Stimulated activated CD4-positive, alpha-beta T cell treated with anti-CD3 and anti-CD28 coated beads, TNF-alpha, amount 100 ng/mL, for 4 hours (primary cell): ENCODE measurements around the gene PRSS36.
A peak's percentile ranks its signal among the peaks of the same experiment; 100 is the strongest.
"Not testable (repeated sequence)": the region's sequence is repeated elsewhere in the genome, so short reads cannot be mapped to it uniquely, and the experiment has no call there.

Experiments
- DNase-seq, 3 experiments: peaks; one replicate each; pipeline ENCODE4 v3.0.0-alpha.2; 2020; ENCODE audit warnings: low read depth in 3 of 3

PRSS36 gene

GRCh38 chr16:31100876-31101641 is 48.8 kb downstream of the PRSS36 start:
- DNase-seq: not testable (repeated sequence)

GRCh38 chr16:31099860-31100638 is 49.8 kb downstream of the PRSS36 start:
- DNase-seq: no peak

DNA sequence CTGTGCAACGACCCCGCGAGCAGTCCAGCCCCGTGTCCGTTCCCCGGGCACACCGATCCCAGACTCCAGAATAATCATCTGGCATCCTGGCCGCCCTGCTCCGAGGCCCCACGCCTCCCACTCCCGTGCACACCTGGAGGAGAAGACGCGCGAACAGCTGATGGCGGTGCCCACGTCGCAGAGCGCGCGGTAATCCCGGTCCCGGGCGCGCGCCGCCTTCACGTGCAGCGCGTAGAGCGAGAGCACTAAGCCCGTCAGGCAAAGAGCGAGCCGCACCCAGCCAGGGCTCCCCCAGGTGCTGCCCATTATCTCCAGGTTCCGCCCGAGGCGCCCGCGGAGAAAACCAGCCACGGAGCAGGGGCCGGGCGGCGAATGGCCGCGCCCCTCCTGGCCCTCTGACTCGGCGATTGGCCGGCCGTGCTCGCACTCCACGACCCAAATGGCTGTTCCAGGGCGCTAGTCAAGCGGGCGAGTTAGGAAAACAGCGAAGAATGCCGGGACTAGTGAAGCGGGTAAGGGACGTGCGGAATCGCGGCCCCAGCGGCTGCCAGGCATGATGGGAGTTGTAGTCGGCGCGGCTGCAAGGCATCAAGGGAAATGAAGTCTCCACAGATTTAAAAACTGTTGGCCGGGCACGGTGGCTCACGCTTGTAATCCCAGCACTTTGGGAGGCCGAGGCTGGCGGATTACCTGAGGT is 55.3 kb downstream of the PRSS36 start, which contains the start of gene VKORC1:
Gene VKORC1 (minus strand): TSS at position 374 of the 697 bp plus-strand sequence. CDS start 68 bp downstream, at position 306.
- DNase-seq: peak; percentile 70 to 76 (median 71)

- DNase-seq: no peak
Observed at GRCh38 chr16:31094088-31094423, 55.8 kb downstream of the PRSS36 start.

GRCh38 chr16:31093132-31093703 is 56.6 kb downstream of the PRSS36 start:
- DNase-seq: no peak

GRCh38 chr16:31092330-31092729 is 57.5 kb downstream of the PRSS36 start:
- no peak for DNase-seq

GRCh38 chr16:31090540-31090939 is 59.3 kb downstream of the PRSS36 start:
- DNase-seq: no peak

DNA sequence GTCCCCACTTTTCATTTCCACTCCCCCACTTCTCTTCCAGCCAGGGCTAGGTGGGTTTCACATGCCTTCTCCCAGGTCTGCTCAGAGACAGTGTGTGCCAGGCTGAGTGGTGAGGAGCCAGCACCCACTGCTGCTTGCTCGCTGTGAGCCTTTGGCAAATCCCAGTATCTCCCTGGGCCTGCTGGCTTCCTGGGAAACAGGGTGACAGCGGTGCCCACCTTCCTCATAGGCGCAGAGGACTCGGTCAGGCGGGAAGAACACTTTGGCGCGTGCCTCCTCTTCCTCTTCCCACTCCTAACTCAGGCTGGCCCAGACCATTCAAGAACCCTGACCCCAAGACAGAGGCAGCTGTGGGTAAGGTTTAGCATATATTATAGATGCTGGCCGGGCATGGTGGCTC is 60.7 kb downstream of the PRSS36 start:
- DNase-seq: no peak
